Endothelial cell of umbilical vein (primary cell): ENCODE results near the gene SESN3. TPM values are rescaled to one million over a fixed set of nuclear protein-coding genes. Genes with fewer than 3 reads are reported as not detected.

ENCODE experiments used
- BruUV-seq: library from RNA; stranded (reverse); fragments of 400-500 nt; replicated peaks from 2 replicates; lab custom pipeline; 2021; lab: Mats Ljungman, UMichigan
- CTCF ChIA-PET: fragments of 300-600, 350-600 bp; sonication (Branson Sonifier 250); formaldehyde crosslinking; loops from one replicate; lab custom pipeline; 2021; ENCODE audit warnings: antibody characterized with exemption, inconsistent platforms; lab: Charles Lee
- POLR2A ChIA-PET: fragments of 300-600, 350-600 bp; sonication (Branson Sonifier 250); formaldehyde crosslinking; loops from one replicate; lab custom pipeline; 2021; ENCODE audit warnings: antibody characterized with exemption, inconsistent platforms; lab: Charles Lee
- DNase-seq: peaks from one replicate; pipeline ENCODE4 v3.0.0-alpha.2; 2011; ENCODE audit warnings: low read depth, low spot score
- FAIRE-seq: peaks from 2 replicates; lab custom pipeline; 2011; peaks lifted over from hg19 to GRCh38; lab: Jason Lieb, UNC
- H2AFZ ChIP-seq: 2 replicates; pipeline ENCODE4 v1.6.0; 2012; ENCODE audit warnings: low read depth, low read length, control low read depth, inconsistent platforms
- H3K27ac ChIP-seq: 2 replicates; pipeline ENCODE4 v1.5.1; 2011; ENCODE audit warnings: low read depth, mild to moderate bottlenecking, control low read depth, low read length, moderate library complexity; ENCODE audit not compliant: insufficient read depth
- H3K27me3 ChIP-seq, 2 experiments: 2 replicates each; pipeline versions ENCODE4 v1.6.0 to v1.6.1; 2011; ENCODE audit warnings: low read length in 2 of 2, mixed read lengths in 1 of 2; ENCODE audit not compliant: control insufficient read depth in 2 of 2, insufficient read depth in 2 of 2
- H3K36me3 ChIP-seq, 2 experiments: 2 replicates in 1 of 2; 3 replicates in 1 of 2; pipeline ENCODE4 v1.5.1; 2011; ENCODE audit warnings: low read length in 2 of 2, mild to moderate bottlenecking in 1 of 2, moderate library complexity in 1 of 2; ENCODE audit not compliant: control insufficient read depth in 2 of 2, insufficient read depth in 2 of 2; ENCODE audit errors: extremely low read depth in 1 of 2
- H3K4me1 ChIP-seq: 3 replicates; pipeline ENCODE4 v1.5.1; 2011; ENCODE audit warnings: mild to moderate bottlenecking, low read length; ENCODE audit not compliant: control insufficient read depth, insufficient read depth; ENCODE audit errors: extremely low read depth
- H3K4me2 ChIP-seq: 2 replicates; pipeline ENCODE4 v1.6.1; 2011; ENCODE audit warnings: low read length, control low read depth, mixed read lengths; ENCODE audit not compliant: insufficient read depth
- H3K4me3 ChIP-seq, 3 experiments: fragments of 200-600 bp in 1 of 3; sonication (generic), shearing (Covaris generic) in 1 of 3; replicated peaks in 1 of 3; 2 replicates each; pipeline ENCODE4 v1.5.1; 2011 to 2016; ENCODE audit warnings: control low read depth in 3 of 3, low read length in 3 of 3, mild to moderate bottlenecking in 2 of 3, inconsistent platforms in 1 of 3, low read depth in 1 of 3, moderate library complexity in 1 of 3; ENCODE audit not compliant: insufficient read depth in 1 of 3
- H3K79me2 ChIP-seq: 2 replicates; pipeline ENCODE4 v1.6.0; 2012; ENCODE audit warnings: low read length, inconsistent platforms; ENCODE audit not compliant: control insufficient read depth, insufficient read depth
- H3K9ac ChIP-seq: replicated peaks from 2 replicates; pipeline ENCODE3; 2011; ENCODE audit warnings: low read length, control low read depth; ENCODE audit not compliant: insufficient read depth; ENCODE audit errors: extremely low read depth
- H3K9me1 ChIP-seq: replicated peaks from 3 replicates; pipeline ENCODE4 v1.6.0; 2011; ENCODE audit warnings: mild to moderate bottlenecking, low read length; ENCODE audit not compliant: control insufficient read depth, insufficient read depth; ENCODE audit errors: extremely low read depth
- H3K9me3 ChIP-seq: replicated peaks from 2 replicates; pipeline ENCODE4 v1.5.1; 2012; ENCODE audit warnings: low read length, inconsistent platforms; ENCODE audit not compliant: control insufficient read depth, insufficient read depth
- H4K20me1 ChIP-seq: replicated peaks from 2 replicates; pipeline ENCODE3; 2011; ENCODE audit warnings: mild to moderate bottlenecking, low read length; ENCODE audit not compliant: control insufficient read depth, insufficient read depth; ENCODE audit errors: extremely low read depth
- CTCF ChIP-seq, 2 donors: IDR thresholded peaks; 1 replicate in 1 of 2; 2 replicates in 1 of 2; pipeline ENCODE4 v1.5.1; 2011; ENCODE audit warnings: low read length in 2 of 2, mild to moderate bottlenecking in 2 of 2, moderate library complexity in 2 of 2, control low read depth in 1 of 2, inconsistent platforms in 1 of 2, low read depth in 1 of 2; ENCODE audit not compliant: insufficient read depth in 1 of 2; ENCODE audit errors: extremely low read depth in 1 of 2
- EZH2 ChIP-seq: IDR thresholded peaks from 2 replicates; pipeline ENCODE4 v1.6.1; 2012; ENCODE audit warnings: borderline replicate concordance, low read depth, mild to moderate bottlenecking, moderate library complexity, low read length, inconsistent platforms; ENCODE audit not compliant: severe bottlenecking
- FOS ChIP-seq: IDR thresholded peaks from 2 replicates; pipeline ENCODE4 v1.6.1; 2011; ENCODE audit warnings: mild to moderate bottlenecking, low read length, moderate library complexity, borderline replicate concordance; ENCODE audit not compliant: insufficient read depth
- GATA2 ChIP-seq: IDR thresholded peaks from 2 replicates; pipeline ENCODE4 v1.7.0; 2011; ENCODE audit warnings: low read depth, mild to moderate bottlenecking, moderate library complexity, mixed read lengths, low read length; ENCODE audit not compliant: insufficient read length, insufficient read depth
- JUN ChIP-seq: IDR thresholded peaks from 2 replicates; pipeline ENCODE4 v1.6.1; 2011; ENCODE audit warnings: borderline replicate concordance, low read depth; ENCODE audit not compliant: insufficient read length, insufficient read depth
- MYC ChIP-seq: IDR thresholded peaks from one replicate; pipeline ENCODE4 v1.6.1; 2011; ENCODE audit warnings: mild to moderate bottlenecking, low read depth, low read length
- POLR2A ChIP-seq: IDR thresholded peaks from 2 replicates; pipeline ENCODE4 v1.6.1; 2012; ENCODE audit warnings: low read depth, mild to moderate bottlenecking, control low read depth, low read length
- POLR2AphosphoS5 ChIP-seq: IDR thresholded peaks from 2 replicates; pipeline ENCODE4 v1.6.1; 2012; ENCODE audit warnings: low read depth, mild to moderate bottlenecking, control low read depth, low read length, moderate library complexity; ENCODE audit not compliant: insufficient read depth
- dilution Hi-C: fragments of 300-500 bp; cut with MboI; formaldehyde crosslinking; loops from one replicate; pipeline ENCODE4 v1.15.0; 2019; ENCODE audit warnings: low sequenced_read_pairs; ENCODE audit not compliant: extremely low pct_ligation_motif_present
- intact Hi-C: fragments of 100-400 bp; cut with micrococcal nuclease; formaldehyde crosslinking; loops from one replicate; pipeline ENCODE4 v1.10.0; 2022
- polyA plus RNA-seq, 4 experiments: library from polyadenylated mRNA; depleted of rRNA in 3 of 4; stranded (reverse) in 3 of 4; unstranded in 1 of 4; fragments of >200 nt; gene quantifications; 2 replicates each; pipeline versions ENCODE4 v1.2.1 to v1.2.3, GENCODE V29; 2011 to 2012; ENCODE audit warnings: missing spikeins in 1 of 4
- total RNA-seq: library from RNA; stranded (reverse); gene quantifications from 2 replicates; pipeline ENCODE4 v1.2.3, GENCODE V29; 2021
- TF ChIP-seq, protein P1 (sequence below): IDR thresholded peaks from 2 replicates; pipeline ENCODE4 v1.6.1; 2011; ENCODE audit not compliant: insufficient read depth, insufficient read length

SESN3 gene
- total and polyA plus RNA-seq, 2 donors (not counting 3 experiments of a cell fraction or from before 2014, with no cell fraction given), result 1.6 to 6.9 TPM

- ChIA-PET POLR2A (no interaction called here), CTCF (no interaction called here)
- dilution Hi-C loops, result no loop called here
- intact Hi-C loops, result no loop called here
- no peaks in the 10 kb centered on the region for H3K27me3 ChIP-seq
- no peak overlapping the region for H3K4me2 ChIP-seq
- H4K20me1 ChIP-seq, result no peaks in the 10 kb centered on the region
- no peaks in the 10 kb centered on the region for H3K4me1 ChIP-seq
- no peak overlapping the region for H3K4me3 ChIP-seq
- BruUV-seq, result no TSS peak
- H3K9me1 ChIP-seq, result no peaks in the 10 kb centered on the region
- H3K79me2 ChIP-seq, result no peaks in the 10 kb centered on the region
- no peak overlapping the region for H3K27ac ChIP-seq
- H3K36me3 ChIP-seq, result peaks cover 0 to 1% of the 10 kb centered on the region in 2 experiments
- DNase-seq (no peak), FAIRE-seq (no peak)
- H3K9me3 ChIP-seq, result no peaks in the 10 kb centered on the region
- H3K9ac ChIP-seq, result no peak overlapping the region
- H2AFZ ChIP-seq, result no peak overlapping the region
- TF ChIP-seq FOS (no peak), JUN (no peak), POLR2AphosphoS5 (no peak), CTCF (IDR thresholded peaks at IDR 0.05; ENCODE audit: extremely low read depth in 1 of 2, insufficient read depth in 1 of 2, low read depth in 1 of 2, low read length in 2 of 2) (no peak), GATA2 (no peak), MYC (no peak), POLR2A (no peak), EZH2 (no peak)
- TF ChIP-seq, protein P1, sequence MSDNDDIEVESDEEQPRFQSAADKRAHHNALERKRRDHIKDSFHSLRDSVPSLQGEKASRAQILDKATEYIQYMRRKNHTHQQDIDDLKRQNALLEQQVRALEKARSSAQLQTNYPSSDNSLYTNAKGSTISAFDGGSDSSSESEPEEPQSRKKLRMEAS, result no peak
Measured at GRCh38 chr11:95123556-95123955, 107.4 kb downstream of the SESN3 start.
